Fibroblast of skin of right quadriceps (primary cell): ENCODE measurements around the gene DNAI7.

Source experiments
- DNase-seq: peaks from one replicate; pipeline ENCODE4 v3.0.0-alpha.2; 2013

DNAI7 gene

DNA sequence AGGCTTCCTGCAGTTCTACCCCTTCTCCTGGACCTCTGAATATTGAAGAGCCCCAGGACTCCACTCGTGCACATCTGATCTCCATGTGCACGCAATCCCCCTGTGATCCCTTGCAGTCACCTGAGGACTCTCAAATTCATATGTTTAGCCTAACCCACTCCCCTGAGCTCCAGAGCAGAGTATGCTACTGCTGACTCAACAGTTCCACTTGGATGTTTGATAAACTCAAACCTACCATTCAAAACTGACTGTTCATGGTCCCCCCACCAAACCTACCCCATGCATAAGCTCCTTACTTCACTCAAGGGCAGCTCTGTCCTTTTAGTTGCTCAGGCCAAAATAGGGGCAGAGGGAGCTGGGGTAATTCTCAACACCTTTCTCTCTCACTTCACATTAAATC, 96.0 kb downstream of the DNAI7 start:
- DNase-seq, result no peak

DNA sequence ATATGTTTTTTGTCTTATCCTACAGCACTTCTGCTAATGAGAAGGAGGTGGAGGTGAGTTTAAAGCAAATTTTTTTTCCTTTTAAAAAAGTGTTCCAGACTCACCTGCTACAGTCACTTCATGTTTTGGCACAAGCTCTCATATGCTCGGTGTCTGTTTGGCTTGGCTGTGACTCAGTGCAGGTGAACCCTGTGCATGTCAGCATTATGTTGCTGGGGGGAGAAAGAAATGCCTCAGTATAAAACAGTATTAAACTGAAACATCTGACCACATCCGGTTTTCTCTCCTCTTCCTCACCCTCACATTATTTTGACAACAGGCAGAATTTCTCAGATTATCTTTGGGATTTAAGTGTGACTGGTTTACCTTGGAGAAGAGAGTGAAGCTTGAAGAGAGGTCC, 105.2 kb downstream of the DNAI7 start:
- DNase-seq, result no peak

DNA sequence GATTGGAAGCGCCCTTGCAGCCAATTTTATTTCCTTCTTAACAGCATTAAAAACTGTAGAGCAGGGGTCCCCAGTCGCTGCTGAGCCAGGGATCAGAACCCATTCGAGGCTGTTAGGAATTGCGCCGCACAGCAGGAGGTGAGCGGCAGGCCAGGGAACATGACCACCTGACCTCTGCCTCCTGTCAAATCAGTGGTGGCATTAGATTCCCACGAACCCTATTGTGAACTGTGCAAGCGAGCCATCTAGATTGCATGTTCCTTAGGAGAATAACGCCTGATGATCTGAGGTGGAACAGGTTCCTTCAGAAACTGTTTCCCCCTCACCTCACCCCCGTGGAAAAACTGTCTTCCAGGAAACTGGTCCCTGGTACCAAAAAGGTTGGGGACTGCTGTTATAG, 107.4 kb downstream of the DNAI7 start:
- no peak for DNase-seq

DNA sequence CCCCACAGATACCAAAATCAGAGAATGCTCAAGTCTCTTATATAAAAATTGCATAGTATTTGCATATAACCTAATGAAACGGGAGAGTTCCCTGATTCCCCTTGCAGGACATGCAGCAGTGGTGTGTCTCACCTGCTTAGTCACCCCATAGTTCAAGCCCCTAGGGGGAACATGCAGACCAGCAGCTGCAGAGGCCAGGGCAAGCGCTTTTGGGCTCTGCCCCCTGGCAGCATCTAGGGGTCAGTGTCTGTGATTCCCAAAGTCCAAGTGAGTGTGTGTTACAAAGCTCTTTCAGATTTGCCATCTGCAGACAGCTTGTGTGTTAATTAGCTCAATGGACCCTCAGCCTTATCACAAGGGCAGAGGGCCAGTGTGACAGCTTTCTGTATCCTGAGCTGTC, 110.1 kb downstream of the DNAI7 start:
- DNase-seq, result no peak

DNA sequence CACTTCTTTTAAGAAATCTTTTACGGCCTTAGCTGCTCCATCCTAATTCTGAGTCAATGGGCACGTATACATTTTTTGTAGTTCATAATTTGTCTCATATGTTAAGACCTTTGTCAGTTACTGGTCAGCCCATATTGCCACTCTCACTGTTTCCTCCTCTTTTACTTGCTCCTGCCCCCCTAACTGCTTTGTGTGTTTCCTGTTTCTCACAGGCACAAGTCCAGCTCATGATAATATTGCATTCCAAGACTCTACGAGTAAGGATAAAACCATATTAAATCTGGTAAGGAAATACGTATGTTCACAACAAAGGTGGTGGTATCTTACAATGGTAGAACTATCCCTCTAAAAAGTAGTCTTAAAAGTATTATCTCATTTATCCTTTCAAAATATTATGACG, 111.7 kb downstream of the DNAI7 start:
- DNase-seq, result no peak

DNA sequence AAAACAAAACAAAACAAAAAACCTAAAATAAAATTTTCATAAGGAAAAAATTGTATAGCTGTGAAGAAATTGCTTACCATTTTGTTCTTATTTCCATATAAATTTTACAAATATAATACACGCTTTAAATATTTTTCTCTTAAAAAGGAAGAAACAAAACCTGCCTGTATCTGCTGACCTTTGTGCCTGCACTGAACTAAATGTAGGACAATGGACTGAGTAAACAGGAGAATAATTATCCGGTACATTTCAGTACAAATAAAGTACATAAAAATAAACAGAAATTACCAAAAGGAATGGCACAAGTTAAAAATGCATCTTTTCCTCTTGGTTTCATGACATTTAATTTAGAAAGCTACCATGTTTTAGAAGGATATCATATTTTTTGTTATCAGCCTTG, 112.3 kb downstream of the DNAI7 start:
- no peak for DNase-seq

DNA sequence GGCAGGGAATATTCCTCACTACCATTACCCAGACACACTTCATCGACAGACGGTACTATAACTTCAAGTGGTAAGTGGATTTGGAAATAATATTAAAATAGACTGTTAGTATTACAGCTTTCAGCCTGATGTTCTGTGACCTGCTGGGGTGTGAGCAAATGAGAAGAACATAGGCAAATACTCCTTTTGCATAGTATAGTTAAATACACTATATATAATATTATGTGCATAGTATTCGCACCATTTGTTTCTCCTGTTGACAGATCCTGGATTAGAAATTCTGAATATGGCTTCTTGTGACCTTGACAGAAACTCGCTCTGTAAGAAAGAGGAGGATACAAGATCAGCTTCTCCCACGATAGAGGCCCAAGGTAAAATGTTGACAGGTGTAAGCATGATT, 115.6 kb downstream of the DNAI7 start:
- no peak for DNase-seq

DNA sequence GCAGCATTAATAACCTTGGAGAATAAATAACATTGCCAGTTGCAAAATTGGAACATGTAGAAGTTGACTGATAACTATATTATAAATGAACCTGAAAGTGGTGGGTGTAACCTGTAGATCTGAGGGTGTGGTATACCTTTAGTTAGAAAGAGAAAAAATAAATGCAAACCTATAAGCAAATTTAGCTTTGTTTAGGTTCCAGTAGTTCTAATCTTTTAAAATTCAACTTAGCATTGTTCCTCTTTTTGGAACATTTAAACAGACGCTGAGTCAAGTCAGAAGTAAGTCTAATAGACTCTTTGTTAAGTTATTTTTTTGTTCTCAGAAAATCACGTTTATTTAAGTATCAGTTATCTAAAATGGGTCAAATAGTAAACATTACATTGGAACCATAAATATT, 120.0 kb downstream of the DNAI7 start:
- no peak for DNase-seq

DNA sequence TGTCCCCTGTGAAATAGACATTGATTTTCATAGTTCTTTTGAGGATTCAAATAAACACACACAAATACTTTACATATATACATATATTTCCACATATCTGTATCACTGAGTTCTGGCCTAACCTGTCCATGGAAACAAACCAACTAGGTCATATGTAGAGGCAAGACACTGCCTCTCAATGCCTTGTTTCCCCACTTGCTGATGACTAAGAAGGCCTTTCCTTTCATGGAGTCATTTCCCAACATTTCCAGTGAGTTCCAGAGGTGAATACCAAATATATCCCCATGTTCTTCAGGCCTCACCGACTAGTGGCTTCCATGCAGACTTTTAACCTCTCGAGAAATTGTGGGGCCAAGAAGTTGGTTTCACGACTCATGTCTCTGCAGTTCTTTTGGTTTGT, 120.8 kb downstream of the DNAI7 start:
- no peak for DNase-seq

DNA sequence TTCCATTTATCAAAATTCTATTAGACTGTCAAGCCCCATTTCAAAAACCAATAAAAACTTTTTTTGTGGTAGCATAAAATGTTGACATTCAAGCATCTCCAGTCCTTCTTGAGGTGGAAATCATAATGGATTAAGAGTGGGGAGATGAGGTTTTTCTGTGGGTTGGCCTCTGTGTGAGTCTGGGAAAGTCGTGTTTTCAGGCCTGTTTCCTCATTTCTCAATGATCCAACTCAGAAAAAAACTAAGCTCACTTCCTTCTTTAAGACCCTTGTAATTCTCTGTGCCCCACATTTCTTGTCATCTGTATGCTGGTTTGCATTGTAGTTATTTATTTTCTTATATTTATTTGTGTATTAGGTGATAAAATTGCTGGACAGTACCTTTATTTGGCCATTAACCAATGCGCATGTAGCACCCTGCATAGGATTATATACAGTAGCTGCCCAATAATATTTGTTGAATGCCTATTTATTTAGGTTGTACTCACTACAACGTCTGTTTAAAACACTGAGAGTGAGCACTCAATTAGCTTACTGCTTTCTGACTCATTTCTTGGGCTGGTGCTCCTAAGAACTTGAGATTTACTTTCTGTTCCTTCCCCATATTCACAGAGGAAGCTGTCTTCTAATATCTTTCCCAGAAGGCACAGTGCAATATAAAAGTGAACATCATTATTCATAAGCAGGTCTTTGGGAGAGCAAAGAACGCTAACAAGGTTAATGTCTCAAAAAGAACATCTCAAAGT, 121.9 kb downstream of the DNAI7 start:
- no peak for DNase-seq

DNA sequence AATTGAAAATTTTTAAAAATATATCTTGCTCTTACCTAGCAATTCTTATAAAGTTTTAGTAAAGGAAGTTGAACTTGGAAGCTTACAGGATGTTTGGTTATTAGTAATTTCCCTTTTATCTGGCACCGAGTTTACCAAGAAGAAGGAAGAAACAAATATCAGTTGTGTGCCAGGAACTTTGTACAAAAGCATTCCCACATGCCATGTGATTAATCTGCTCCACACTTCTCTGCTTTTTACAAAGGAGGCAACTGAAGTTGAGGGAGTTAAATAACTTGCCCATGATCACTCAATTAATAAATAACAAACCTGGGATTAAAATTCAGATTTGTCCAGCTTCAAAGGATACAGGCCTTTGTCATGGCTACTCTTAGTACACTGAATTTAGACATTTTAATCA, 123.6 kb downstream of the DNAI7 start:
- DNase-seq, result no peak

DNA sequence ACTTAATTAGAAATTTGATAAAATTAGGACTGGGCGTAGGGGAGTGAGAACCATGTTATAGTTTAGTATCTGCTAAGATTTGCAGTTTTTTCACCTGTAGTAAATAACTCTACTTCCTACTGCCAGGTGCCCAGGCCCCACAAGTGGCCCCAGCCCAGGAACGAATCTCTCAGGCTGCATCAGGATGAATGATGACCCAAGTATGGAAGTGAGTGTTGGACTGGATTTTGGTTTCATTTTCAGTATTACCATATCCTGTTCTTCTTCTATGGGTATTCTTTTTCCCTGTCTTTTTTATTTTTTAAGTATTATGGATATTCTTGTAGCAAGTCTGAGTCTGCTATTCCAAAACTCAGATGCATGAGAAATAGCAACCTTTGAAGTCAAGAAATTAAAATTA, 125.7 kb downstream of the DNAI7 start:
- DNase-seq, result no peak

DNA sequence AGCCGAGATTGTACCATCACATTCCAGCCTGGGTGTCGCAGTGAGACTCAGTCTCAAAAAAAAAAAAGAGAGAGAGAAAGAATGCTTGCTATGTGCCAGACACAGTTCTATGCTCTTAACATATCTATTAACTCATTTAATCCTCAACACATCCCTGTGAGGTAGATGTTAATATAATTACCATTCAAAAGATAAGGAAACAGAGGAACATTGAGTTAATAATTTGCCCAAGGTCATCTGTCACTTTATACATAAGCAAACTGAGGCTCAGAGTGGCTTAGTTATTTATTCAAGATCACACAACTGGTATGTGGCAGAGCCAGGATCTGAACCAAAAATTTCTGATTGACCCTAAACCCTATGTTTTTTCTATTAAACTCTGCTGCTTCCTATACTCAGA, 129.9 kb downstream of the DNAI7 start:
- no peak for DNase-seq

DNA sequence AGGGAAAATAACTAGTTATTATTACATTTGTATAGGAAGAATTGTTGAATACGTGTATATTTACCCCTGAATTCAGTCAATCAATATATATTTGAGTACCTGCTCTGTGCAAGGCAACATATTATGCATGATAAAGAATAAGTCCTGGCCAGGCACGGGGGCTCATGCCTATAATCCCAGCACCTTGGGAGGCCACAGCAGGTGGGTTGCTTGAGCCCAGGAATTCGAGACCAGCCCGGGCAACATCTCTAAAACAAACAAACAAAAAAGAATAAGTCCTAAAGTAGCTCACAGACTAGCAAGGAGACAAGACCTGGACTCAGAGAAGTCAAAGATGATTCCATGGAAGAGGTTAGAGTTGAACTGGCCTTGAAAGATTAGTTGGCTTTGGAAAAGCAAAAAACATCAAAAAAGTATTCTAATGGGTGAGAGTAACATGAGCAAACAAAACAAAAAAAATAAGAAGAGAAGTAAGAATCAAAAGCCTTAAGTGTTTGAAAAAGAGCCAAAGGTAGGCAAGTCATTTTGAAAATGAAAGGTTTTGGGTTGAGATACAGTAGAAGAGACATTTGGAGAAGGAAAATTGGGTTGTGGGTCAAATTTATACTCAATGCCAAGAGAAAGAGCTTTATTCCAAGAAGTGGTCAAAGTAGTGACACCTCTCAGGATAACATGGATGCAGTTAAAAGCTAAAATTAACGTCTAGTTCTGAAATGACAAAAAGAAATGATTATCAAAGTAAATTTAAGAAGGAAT, 130.9 kb downstream of the DNAI7 start:
- DNase-seq, result no peak

DNA sequence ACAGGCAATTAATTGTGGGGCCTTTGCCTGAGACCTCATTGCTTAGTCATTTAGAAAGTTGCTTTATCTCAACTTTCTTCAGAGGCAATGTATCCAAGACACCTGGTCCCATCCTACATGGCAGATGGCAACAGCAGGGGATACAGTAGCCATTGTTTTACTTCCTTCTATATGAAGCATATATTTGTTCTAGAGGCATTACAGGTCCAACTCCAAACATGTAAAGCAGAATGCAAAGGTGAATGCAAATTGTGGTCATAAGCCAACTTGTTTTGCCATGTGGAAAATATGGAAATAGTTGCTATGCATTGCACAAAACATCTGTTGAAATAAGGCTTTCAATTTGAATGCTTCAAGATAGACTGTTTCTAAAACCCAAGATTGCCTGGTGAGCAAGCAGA, 136.3 kb downstream of the DNAI7 start:
- DNase-seq, result no peak
